NCI-H128 (cell line): ENCODE results near the gene CLASRP.
"Not testable (repeated sequence)": the region's sequence is repeated elsewhere in the genome, so short reads cannot be mapped to it uniquely, and the experiment has no call there.

ENCODE experiments used
- DNase-seq: peaks from one replicate; lab custom pipeline; 2025; ENCODE audit not compliant: unreplicated experiment; lab: John Stamatoyannopoulos, UW

Gene CLASRP

GRCh38 chr19:45038931-45039893 is at the start of gene CLASRP:
TSS of gene CLASRP (plus strand) at chr19:45039045. CDS start at chr19:45040213, 1,168 bp downstream.
- DNase-seq: peak; percentile 65

- no peak for DNase-seq
Observed at GRCh38 chr19:44990459-44990858, 48.4 kb upstream of the CLASRP start.

- no peak for DNase-seq
Observed at GRCh38 chr19:44990966-44991365, 47.9 kb upstream of the CLASRP start.

GRCh38 chr19:44992336-44993163 is 46.3 kb upstream of the CLASRP start:
- DNase-seq: no peak

- DNase-seq: no peak
Observed at GRCh38 chr19:44993526-44993925, 45.3 kb upstream of the CLASRP start.

GRCh38 chr19:44993926-44994537 is 44.8 kb upstream of the CLASRP start:
- no peak for DNase-seq

- DNase-seq: no peak
Observed at GRCh38 chr19:44998025-44998424, 40.8 kb upstream of the CLASRP start.

- DNase-seq: not testable (repeated sequence)
Observed at GRCh38 chr19:44999131-44999925, 39.5 kb upstream of the CLASRP start.

- DNase-seq: not testable (repeated sequence)
Observed at GRCh38 chr19:45000665-45001064, 38.2 kb upstream of the CLASRP start.

- DNase-seq: peak; percentile 68
Observed at GRCh38 chr19:45001087-45001739, 37.6 kb upstream of the CLASRP start, which contains the start of gene RELB. TSS of gene RELB (plus strand) at chr19:45001464. CDS start at chr19:45001580, 116 bp downstream.

GRCh38 chr19:45003485-45003884 is 35.4 kb upstream of the CLASRP start:
- no peak for DNase-seq

- DNase-seq: no peak
Observed at GRCh38 chr19:45005787-45006186, 33.1 kb upstream of the CLASRP start.

- DNase-seq: no peak
Observed at GRCh38 chr19:45008552-45008951, 30.3 kb upstream of the CLASRP start.

GRCh38 chr19:45009625-45010255 is 29.1 kb upstream of the CLASRP start:
- no peak for DNase-seq

GRCh38 chr19:45010306-45010705 is 28.5 kb upstream of the CLASRP start:
- DNase-seq: no peak

- no peak for DNase-seq
Observed at GRCh38 chr19:45011959-45012358, 26.9 kb upstream of the CLASRP start.

- peak; percentile 27 for DNase-seq
Observed at GRCh38 chr19:45016388-45017314, 22.2 kb upstream of the CLASRP start.

- DNase-seq: no peak
Observed at GRCh38 chr19:45019187-45019586, 19.7 kb upstream of the CLASRP start.
